Ascending aorta (tissue), 2 donors: ENCODE results near the gene P3H3. TPM values are rescaled to one million over a fixed set of nuclear protein-coding genes. Genes with fewer than 3 reads are reported as not detected.
A peak's percentile ranks its signal among the peaks of the same experiment; 100 is the strongest.

ENCODE experiments used
- DNase-seq, 2 donors: peaks; one replicate each; pipeline ENCODE4 v3.0.0-alpha.2; 2019; ENCODE audit warnings: low spot score in 2 of 2
- H3K27ac ChIP-seq, 2 donors: fragments of 200-600 bp; sonication (generic); one replicate each; pipeline ENCODE4 v1.5.1; 2016 to 2017; ENCODE audit warnings: mild to moderate bottlenecking in 1 of 2
- H3K27me3 ChIP-seq: fragments of 200-600 bp; sonication (generic); one replicate; pipeline ENCODE4 v1.5.1; 2017
- H3K36me3 ChIP-seq, 2 donors: fragments of 200-600 bp; sonication (generic); one replicate each; pipeline ENCODE4 v1.5.1; 2016
- H3K4me1 ChIP-seq, 2 donors: fragments of 200-600 bp; sonication (generic); one replicate each; pipeline ENCODE4 v1.5.1; 2016 to 2017; ENCODE audit warnings: mild to moderate bottlenecking in 1 of 2
- H3K4me3 ChIP-seq, 2 donors: fragments of 200-600 bp; sonication (generic); one replicate each; pipeline ENCODE4 v1.5.1; 2016 to 2017; ENCODE audit warnings: mild to moderate bottlenecking in 1 of 2
- H3K9me3 ChIP-seq, 2 donors: fragments of 200-600 bp; sonication (generic); one replicate each; pipeline ENCODE4 v1.5.1; 2016
- CTCF ChIP-seq, 3 experiments: fragments of 200-600 bp in 2 of 3; fragments of 450-650 bp in 1 of 3; sonication (generic) in 2 of 3; IDR thresholded peaks; one replicate each; pipeline ENCODE4 v1.5.1; 2016 to 2019; ENCODE audit warnings: antibody characterized with exemption in 3 of 3, mild to moderate bottlenecking in 1 of 3, moderate library complexity in 1 of 3
- intact Hi-C: fragments of 100-400 bp; cut with DNase I; formaldehyde crosslinking; loops from one replicate; pipeline ENCODE4 v1.15.1; 2023
- total RNA-seq: library from RNA; depleted of rRNA; stranded (reverse); fragments of >200 nt; gene quantifications from one replicate; pipeline ENCODE4 v1.1.0, GENCODE V29; 2016

Gene P3H3
- total RNA-seq, 1 donor from 2014 or later: 62.2 TPM

GRCh38 chr12:6854036-6854435 is 25.8 kb downstream of the P3H3 start:
- intact Hi-C loops: loop anchor here (5.0 kb wide), 1 partner anchor 247 kb away; the partner anchor contains the start of gene CHD4
- no peak for DNase-seq
- no peak for TF ChIP-seq CTCF (IDR thresholded peaks at IDR 0.05)
- H3K4me3 ChIP-seq: no peak overlapping the region
- peaks cover 4 to 18% of the 10 kb centered on the region in 2 donors for H3K4me1 ChIP-seq
- H3K27me3 ChIP-seq: no peaks in the 10 kb centered on the region
- no peaks in the 10 kb centered on the region for H3K9me3 ChIP-seq
- H3K36me3 ChIP-seq: peaks cover 36 to 38% of the 10 kb centered on the region in 2 donors
- peak overlapping the region; percentile 87 to 94 for H3K27ac ChIP-seq

- Histone ChIP-seq H3K9me3 (no peaks in the 10 kb centered on the region), H3K36me3 (peaks cover 48 to 51% of the 10 kb centered on the region in 2 donors)
- no peak for DNase-seq
Measured at GRCh38 chr12:6855322-6855721, 27.1 kb downstream of the P3H3 start.

GRCh38 chr12:6858799-6859198 is 30.6 kb downstream of the P3H3 start:
- intact Hi-C loops: no loop called here
- H3K36me3 ChIP-seq: peaks cover 81 to 86% of the 10 kb centered on the region in 2 donors
- TF ChIP-seq CTCF (IDR thresholded peaks at IDR 0.05): no peak

More at GRCh38 chr12:6855322-6855721, 27.1 kb downstream of the P3H3 start:
- TF ChIP-seq CTCF (IDR thresholded peaks at IDR 0.05): no peak
- intact Hi-C loops: no loop called here
- Histone ChIP-seq H3K4me1 (peaks cover 4 to 18% of the 10 kb centered on the region in 2 donors), H3K27me3 (no peaks in the 10 kb centered on the region), H3K4me3 (no peak overlapping the region), H3K27ac (peak overlapping the region; percentile 60 to 87)

GRCh38 chr12:6860116-6860515 is 31.9 kb downstream of the P3H3 start:
- Histone ChIP-seq H3K9me3 (no peaks in the 10 kb centered on the region), H3K4me3 (no peak overlapping the region), H3K27ac (no peak overlapping the region), H3K4me1 (no peaks in the 10 kb centered on the region), H3K36me3 (peaks cover 93 to 99% of the 10 kb centered on the region in 2 donors), H3K27me3 (no peaks in the 10 kb centered on the region)
- no peak for DNase-seq
- no peak for TF ChIP-seq CTCF (IDR thresholded peaks at IDR 0.05)
- intact Hi-C loops: no loop called here

More at GRCh38 chr12:6858799-6859198, 30.6 kb downstream of the P3H3 start:
- DNase-seq: no peak
- Histone ChIP-seq H3K4me1 (peaks cover 0 to 7% of the 10 kb centered on the region in 2 donors), H3K9me3 (no peaks in the 10 kb centered on the region), H3K27me3 (no peaks in the 10 kb centered on the region), H3K27ac (no peak overlapping the region), H3K4me3 (no peak overlapping the region)

- Histone ChIP-seq H3K36me3 (peaks cover 90 to 97% of the 10 kb centered on the region in 2 donors), H3K27me3 (no peaks in the 10 kb centered on the region), H3K4me3 (no peak overlapping the region), H3K9me3 (no peaks in the 10 kb centered on the region), H3K4me1 (no peaks in the 10 kb centered on the region), H3K27ac (no peak overlapping the region)
- no peak for DNase-seq
- no peak for TF ChIP-seq CTCF (IDR thresholded peaks at IDR 0.05)
- intact Hi-C loops: no loop called here
Measured at GRCh38 chr12:6860942-6861341, 32.7 kb downstream of the P3H3 start.

GRCh38 chr12:6861391-6861790 is 33.2 kb downstream of the P3H3 start:
- H3K27ac ChIP-seq: no peak overlapping the region
- no peak overlapping the region for H3K4me3 ChIP-seq
- H3K9me3 ChIP-seq: no peaks in the 10 kb centered on the region
- DNase-seq: no peak
- peaks cover 0 to 3% of the 10 kb centered on the region in 2 donors for H3K4me1 ChIP-seq
- H3K36me3 ChIP-seq: peaks cover 85 to 93% of the 10 kb centered on the region in 2 donors
- no peak for TF ChIP-seq CTCF (IDR thresholded peaks at IDR 0.05)
- H3K27me3 ChIP-seq: no peaks in the 10 kb centered on the region
- intact Hi-C loops: no loop called here
